HEK293 (cell line): ENCODE data around the gene NOS2.

Source experiments
- CTCF ChIA-PET: fragments of 350-600 bp; formaldehyde crosslinking; extraction: SDS; loops from one replicate; lab custom pipeline; 2021; ENCODE audit warnings: antibody characterized with exemption; lab: Yijun Ruan, JAX
- POLR2A ChIA-PET: fragments of 300-600 bp; formaldehyde crosslinking; extraction: SDS; loops from one replicate; lab custom pipeline; 2020; ENCODE audit warnings: antibody characterized with exemption, inconsistent platforms; lab: Yijun Ruan, JAX
- H3K27ac ChIP-seq: fragments of 200-500 bp; sonication (Bioruptor generic); 2 replicates; pipeline ENCODE4 v1.5.1; 2014; ENCODE audit warnings: low read depth, low read length, control low read depth, inconsistent platforms; ENCODE audit errors: extremely low read depth
- H3K36me3 ChIP-seq, 2 experiments: fragments of 200-500 bp in 1 of 2; sonication (Bioruptor generic) in 1 of 2; 1 replicate in 1 of 2; 2 replicates in 1 of 2; pipeline ENCODE4 v1.5.1; 2014 to 2017; ENCODE audit warnings: inconsistent platforms in 2 of 2, low read length in 2 of 2; ENCODE audit not compliant: control insufficient read depth in 2 of 2, insufficient read depth in 1 of 2
- H3K4me1 ChIP-seq: fragments of 200-500 bp; sonication (Bioruptor generic); 2 replicates; pipeline ENCODE4 v1.5.1; 2014; ENCODE audit warnings: mild to moderate bottlenecking, low read length, inconsistent platforms; ENCODE audit not compliant: control insufficient read depth, insufficient read depth
- H3K4me3 ChIP-seq: 2 replicates; pipeline ENCODE4 v1.5.1; 2011; ENCODE audit warnings: low read depth, mild to moderate bottlenecking, control low read depth, low read length, moderate library complexity
- H3K9me3 ChIP-seq: fragments of 200-500 bp; sonication (Bioruptor generic); 2 replicates; pipeline ENCODE4 v1.5.1; 2014; ENCODE audit warnings: low read depth, low read length, inconsistent platforms; ENCODE audit not compliant: control insufficient read depth, insufficient read depth
- CTCF ChIP-seq: fragments of 450-650 bp; formaldehyde crosslinking; IDR thresholded peaks from 2 replicates; pipeline ENCODE4 v1.5.1; 2016; ENCODE audit warnings: missing biosample characterization, missing genetic modification characterization
- GFI1B ChIP-seq: fragments of 450-650 bp; formaldehyde crosslinking; IDR thresholded peaks from 2 replicates; pipeline ENCODE4 v1.5.1; 2016; ENCODE audit warnings: missing biosample characterization, missing genetic modification characterization
- GLI4 ChIP-seq: fragments of 450-650 bp; formaldehyde crosslinking; IDR thresholded peaks from 2 replicates; pipeline ENCODE4 v1.5.1; 2016; ENCODE audit warnings: missing biosample characterization, missing genetic modification characterization
- KLF16 ChIP-seq: fragments of 450-650 bp; formaldehyde crosslinking; IDR thresholded peaks from 2 replicates; pipeline ENCODE4 v1.5.1; 2017; ENCODE audit warnings: missing biosample characterization, missing genetic modification characterization
- KLF17 ChIP-seq: fragments of 450-650 bp; formaldehyde crosslinking; IDR thresholded peaks from 2 replicates; pipeline ENCODE4 v1.5.1; 2016; ENCODE audit warnings: missing biosample characterization, missing genetic modification characterization
- KLF9 ChIP-seq: fragments of 450-650 bp; formaldehyde crosslinking; IDR thresholded peaks from 2 replicates; pipeline ENCODE4 v1.5.1; 2016; ENCODE audit warnings: missing biosample characterization, missing genetic modification characterization, low read depth
- MYNN ChIP-seq: fragments of 450-650 bp; formaldehyde crosslinking; IDR thresholded peaks from 2 replicates; pipeline ENCODE4 v1.5.1; 2016; ENCODE audit warnings: missing biosample characterization, missing genetic modification characterization, borderline replicate concordance
- MZF1 ChIP-seq: fragments of 450-650 bp; formaldehyde crosslinking; IDR thresholded peaks from 2 replicates; pipeline ENCODE4 v1.5.1; 2017; ENCODE audit warnings: missing biosample characterization, missing genetic modification characterization, borderline replicate concordance
- OSR2 ChIP-seq: fragments of 450-650 bp; formaldehyde crosslinking; IDR thresholded peaks from 2 replicates; pipeline ENCODE4 v1.5.1; 2016; ENCODE audit warnings: missing biosample characterization, missing genetic modification characterization
- PRDM4 ChIP-seq: fragments of 450-650 bp; formaldehyde crosslinking; IDR thresholded peaks from 2 replicates; pipeline ENCODE4 v1.5.1; 2017; ENCODE audit warnings: missing biosample characterization, missing genetic modification characterization
- REPIN1 ChIP-seq: fragments of 450-650 bp; formaldehyde crosslinking; IDR thresholded peaks from 2 replicates; pipeline ENCODE4 v1.5.1; 2017; ENCODE audit warnings: missing biosample characterization, missing genetic modification characterization, low read depth
- SP7 ChIP-seq: fragments of 450-650 bp; formaldehyde crosslinking; IDR thresholded peaks from 2 replicates; pipeline ENCODE4 v1.5.1; 2016; ENCODE audit warnings: missing biosample characterization, missing genetic modification characterization
- ZBTB49 ChIP-seq: fragments of 450-650 bp; formaldehyde crosslinking; IDR thresholded peaks from 2 replicates; pipeline ENCODE4 v1.5.1; 2016; ENCODE audit warnings: missing biosample characterization, missing genetic modification characterization, low read depth
- ZBTB8A ChIP-seq: fragments of 450-650 bp; formaldehyde crosslinking; IDR thresholded peaks from 2 replicates; pipeline ENCODE4 v1.5.1; 2016; ENCODE audit warnings: missing biosample characterization, missing genetic modification characterization
- ZFP69B ChIP-seq: fragments of 450-650 bp; formaldehyde crosslinking; IDR thresholded peaks from 2 replicates; pipeline ENCODE4 v1.5.1; 2016; ENCODE audit warnings: missing biosample characterization, missing genetic modification characterization
- ZNF157 ChIP-seq: fragments of 450-650 bp; formaldehyde crosslinking; IDR thresholded peaks from 2 replicates; pipeline ENCODE4 v1.5.1; 2016; ENCODE audit warnings: missing biosample characterization, missing genetic modification characterization
- ZNF202 ChIP-seq: fragments of 450-650 bp; formaldehyde crosslinking; IDR thresholded peaks from 2 replicates; pipeline ENCODE4 v1.5.1; 2016; ENCODE audit warnings: missing biosample characterization, missing genetic modification characterization, borderline replicate concordance
- ZNF221 ChIP-seq: fragments of 450-650 bp; formaldehyde crosslinking; IDR thresholded peaks from 2 replicates; pipeline ENCODE4 v1.5.1; 2017; ENCODE audit warnings: missing biosample characterization, missing genetic modification characterization, borderline replicate concordance
- ZNF223 ChIP-seq: fragments of 450-650 bp; formaldehyde crosslinking; IDR thresholded peaks from 2 replicates; pipeline ENCODE4 v1.5.1; 2016; ENCODE audit warnings: missing biosample characterization, missing genetic modification characterization
- ZNF23 ChIP-seq: fragments of 450-650 bp; formaldehyde crosslinking; IDR thresholded peaks from 2 replicates; pipeline ENCODE4 v1.5.1; 2016; ENCODE audit warnings: missing biosample characterization, missing genetic modification characterization, borderline replicate concordance
- ZNF341 ChIP-seq: fragments of 450-650 bp; formaldehyde crosslinking; IDR thresholded peaks from 2 replicates; pipeline ENCODE4; 2016; ENCODE audit warnings: low read depth, missing biosample characterization, missing genetic modification characterization
- ZNF610 ChIP-seq: fragments of 450-650 bp; formaldehyde crosslinking; IDR thresholded peaks from 2 replicates; pipeline ENCODE4 v1.5.1; 2016; ENCODE audit warnings: missing biosample characterization, missing genetic modification characterization, borderline replicate concordance
- ZNF677 ChIP-seq: fragments of 450-650 bp; IDR thresholded peaks from 2 replicates; pipeline ENCODE4 v1.5.0; 2018; ENCODE audit warnings: missing biosample characterization, mild to moderate bottlenecking, missing genetic modification characterization, moderate library complexity
- ZSCAN23 ChIP-seq: fragments of 450-650 bp; formaldehyde crosslinking; IDR thresholded peaks from 2 replicates; pipeline ENCODE4 v1.5.1; 2016; ENCODE audit warnings: missing biosample characterization, missing genetic modification characterization
- ZSCAN4 ChIP-seq: fragments of 450-650 bp; formaldehyde crosslinking; IDR thresholded peaks from 2 replicates; pipeline ENCODE4 v1.5.1; 2017; ENCODE audit warnings: missing biosample characterization, missing genetic modification characterization

NOS2 gene

GRCh38 chr17:27821318-27821717 is 21.0 kb upstream of the NOS2 start (continued):
- TF ChIP-seq ZNF23 (tag by site-specific recombination): no peak
- TF ChIP-seq ZBTB8A (tag by site-specific recombination): no peak
- TF ChIP-seq ZBTB49 (tag by site-specific recombination): no peak
- TF ChIP-seq ZNF202: no peak
- TF ChIP-seq OSR2 (tag by site-specific recombination): no peak

GRCh38 chr17:27819145-27819544 is 18.8 kb upstream of the NOS2 start:
- CTCF ChIA-PET: interaction anchor here (0.6 to 2.9 kb wide), 3 partner anchors 14 to 192 kb away, joined by 6 to 11 read pairs (median 10); no protein-coding TSS in a partner anchor
- TF ChIP-seq GFI1B (tag by site-specific recombination): no peak
- no peak for TF ChIP-seq ZNF157 (tag by site-specific recombination)
- TF ChIP-seq ZNF221: no peak
- no peak for TF ChIP-seq ZNF341 (tag by site-specific recombination)
- no peak for TF ChIP-seq ZNF677 (tag by site-specific recombination)
- no peak for TF ChIP-seq CTCF (tag by site-specific recombination)
- TF ChIP-seq ZFP69B (tag by site-specific recombination): no peak
- TF ChIP-seq ZSCAN4 (tag by site-specific recombination): no peak
- TF ChIP-seq KLF16 (tag by site-specific recombination): no peak
- no peak for TF ChIP-seq GLI4 (tag by site-specific recombination)
- TF ChIP-seq SP7: no peak
- no peak for TF ChIP-seq ZNF610 (tag by site-specific recombination)
- TF ChIP-seq ZSCAN23 (tag by site-specific recombination): no peak
- TF ChIP-seq PRDM4 (tag by site-specific recombination): no peak
- TF ChIP-seq ZNF223 (tag by site-specific recombination): no peak
- no peak for TF ChIP-seq MZF1 (tag by site-specific recombination)
- TF ChIP-seq KLF9 (tag by site-specific recombination): no peak
- no peak for TF ChIP-seq MYNN
- no peak for TF ChIP-seq KLF17
- no peak for TF ChIP-seq REPIN1 (tag by site-specific recombination)
- TF ChIP-seq, all 188 proteins: peak for 0
- Histone ChIP-seq H3K4me1 (no peaks in the 10 kb centered on the region), H3K36me3 (no peaks in the 10 kb centered on the region), H3K9me3 (no peaks in the 10 kb centered on the region), H3K4me3 (no peak overlapping the region), H3K27ac (no peak overlapping the region)
- POLR2A ChIA-PET: no interaction called here
